PC-9 (cell line): ENCODE measurements around the gene ENPEP.

ENCODE experiments used
- CTCF ChIP-seq: fragments of 200-600 bp; sonication (generic); conservative IDR thresholded peaks from 2 replicates; pipeline ENCODE4 v1.6.1; 2017; ENCODE audit warnings: mixed run types, antibody characterized with exemption, mild to moderate bottlenecking, moderate library complexity
- EZH2 ChIP-seq: fragments of 200-600 bp; sonication (generic); IDR thresholded peaks from 2 replicates; pipeline ENCODE4 v1.8.0; 2017; ENCODE audit warnings: antibody characterized with exemption, low read depth

- TF ChIP-seq CTCF (no peak), EZH2 (no peak)
These were observed 14.1 kb downstream of the ENPEP start for GRCh38 chr4:110489901-110490508.
